H1 (cell line): Measurements from ENCODE around the gene CGNL1. TPM values are rescaled to one million over a fixed set of nuclear protein-coding genes. Genes with fewer than 3 reads are reported as not detected.

ENCODE experiments used
- CTCF ChIA-PET: fragments of 300-600 bp; sonication (Branson Sonifier 250); formaldehyde crosslinking; loops from one replicate; lab custom pipeline; 2021; ENCODE audit not compliant: partially characterized antibody; lab: Charles Lee
- POLR2A ChIA-PET: fragments of 300-600 bp; sonication (Branson Sonifier 250); formaldehyde crosslinking; loops from one replicate; lab custom pipeline; 2021; ENCODE audit warnings: inconsistent platforms; ENCODE audit not compliant: partially characterized antibody; lab: Charles Lee
- DNase-seq, 2 experiments: peaks; one replicate each; pipeline versions ENCODE4 v3.0.0 to v3.0.0-alpha.2; 2010 to 2022; ENCODE audit warnings: low spot score in 2 of 2, low read depth in 1 of 2, mixed read lengths in 1 of 2
- FAIRE-seq: peaks from 2 replicates; lab custom pipeline; 2011; peaks lifted over from hg19 to GRCh38; lab: Jason Lieb, UNC
- H2AFZ ChIP-seq: 2 replicates; pipeline ENCODE4 v1.8.1; 2012; ENCODE audit warnings: low read length, inconsistent platforms
- H2AK5ac ChIP-seq: 2 replicates; pipeline ENCODE4 v1.6.1; 2013; ENCODE audit warnings: low read depth, low read length
- H2BK120ac ChIP-seq: replicated peaks from 2 replicates; pipeline ENCODE3; 2013; ENCODE audit warnings: low read depth, low read length, inconsistent platforms
- H2BK12ac ChIP-seq: 2 replicates; pipeline ENCODE4 v1.6.1; 2013; ENCODE audit warnings: low read depth, low read length
- H2BK15ac ChIP-seq: 2 replicates; pipeline ENCODE4 v1.6.1; 2013; ENCODE audit warnings: low read length
- H2BK20ac ChIP-seq: 2 replicates; pipeline ENCODE4 v1.6.1; 2013; ENCODE audit warnings: low read length
- H2BK5ac ChIP-seq: 2 replicates; pipeline ENCODE4 v1.6.1; 2013; ENCODE audit warnings: low read depth, low read length
- H3K14ac ChIP-seq: 2 replicates; pipeline ENCODE4 v1.6.1; 2013; ENCODE audit warnings: inconsistent platforms; ENCODE audit not compliant: insufficient read length
- H3K18ac ChIP-seq: 2 replicates; pipeline ENCODE4 v1.6.1; 2013; ENCODE audit warnings: low read length; ENCODE audit errors: extremely low read depth
- H3K23ac ChIP-seq: 2 replicates; pipeline ENCODE4 v1.6.1; 2013; ENCODE audit warnings: inconsistent platforms; ENCODE audit not compliant: insufficient read length
- H3K23me2 ChIP-seq: 2 replicates; pipeline ENCODE4 v1.6.1; 2013; ENCODE audit warnings: low read depth, low read length
- H3K27ac ChIP-seq: 2 replicates; pipeline ENCODE4 v1.6.1; 2011; ENCODE audit warnings: low read depth, low read length, inconsistent platforms
- H3K27me3 ChIP-seq, 4 experiments: replicated peaks in 1 of 4; 1 replicate in 1 of 4; 2 replicates in 3 of 4; pipeline versions ENCODE4 v1.6.1 to v1.8.1; 2011 to 2013; ENCODE audit warnings: low read length in 3 of 4, mild to moderate bottlenecking in 3 of 4, inconsistent platforms in 2 of 4, mixed read lengths in 2 of 4, moderate library complexity in 1 of 4; ENCODE audit not compliant: control insufficient read depth in 3 of 4, insufficient read depth in 3 of 4; ENCODE audit errors: extremely low read depth in 1 of 4
- H3K36me3 ChIP-seq, 4 experiments: 2 replicates each; pipeline versions ENCODE4 v1.6.1 to v1.8.1; 2011 to 2013; ENCODE audit warnings: mild to moderate bottlenecking in 4 of 4, low read length in 3 of 4, moderate library complexity in 2 of 4, control low read depth in 1 of 4, inconsistent platforms in 1 of 4; ENCODE audit not compliant: insufficient read depth in 4 of 4, control insufficient read depth in 2 of 4
- H3K4ac ChIP-seq: replicated peaks from 2 replicates; pipeline ENCODE3; 2013; ENCODE audit warnings: low read length, low read depth, mixed read lengths, inconsistent platforms; ENCODE audit not compliant: insufficient read length
- H3K4me1 ChIP-seq, 4 experiments: replicated peaks in 1 of 4; 1 replicate in 1 of 4; 2 replicates in 3 of 4; pipeline versions ENCODE4 v1.6.1 to v1.8.1; 2011 to 2013; ENCODE audit warnings: low read length in 3 of 4, inconsistent platforms in 2 of 4, mixed read lengths in 1 of 4; ENCODE audit not compliant: insufficient read depth in 4 of 4, control insufficient read depth in 3 of 4
- H3K4me2 ChIP-seq, 2 experiments: 2 replicates each; pipeline versions ENCODE4 v1.6.1 to v1.8.1; 2011 to 2013; ENCODE audit warnings: low read depth in 2 of 2, low read length in 2 of 2, control low read depth in 1 of 2, inconsistent platforms in 1 of 2, mild to moderate bottlenecking in 1 of 2; ENCODE audit not compliant: insufficient read depth in 1 of 2
- H3K4me3 ChIP-seq, 4 experiments: fragments of 200-600, 300-600 bp in 1 of 4; sonication (generic), shearing (Covaris generic), sonication (Bioruptor Twin) in 1 of 4; 2 replicates each; pipeline versions ENCODE4 v1.5.1 to v1.8.1; 2011 to 2016; ENCODE audit warnings: low read length in 4 of 4, low read depth in 3 of 4, control low read depth in 2 of 4, inconsistent platforms in 2 of 4, mild to moderate bottlenecking in 2 of 4, mixed read lengths in 1 of 4, moderate library complexity in 1 of 4; ENCODE audit not compliant: insufficient read depth in 2 of 4; ENCODE audit errors: extremely low read depth in 1 of 4
- H3K56ac ChIP-seq: replicated peaks from 2 replicates; pipeline ENCODE3; 2013; ENCODE audit warnings: low read depth, mild to moderate bottlenecking, mixed read lengths, low read length, inconsistent platforms; ENCODE audit not compliant: insufficient read length
- H3K79me1 ChIP-seq: 2 replicates; pipeline ENCODE4 v1.6.1; 2013; ENCODE audit warnings: low read depth, low read length, control low read depth
- H3K79me2 ChIP-seq, 2 experiments: 2 replicates each; pipeline versions ENCODE4 v1.6.1 to v1.8.1; 2012 to 2013; ENCODE audit warnings: low read length in 2 of 2, mild to moderate bottlenecking in 2 of 2, inconsistent platforms in 1 of 2; ENCODE audit not compliant: insufficient read depth in 2 of 2, control insufficient read depth in 1 of 2
- H3K9ac ChIP-seq, 4 experiments: replicated peaks in 1 of 4; 1 replicate in 1 of 4; 2 replicates in 3 of 4; pipeline versions ENCODE4 v1.6.1 to v1.8.1; 2011 to 2013; ENCODE audit warnings: low read depth in 3 of 4, low read length in 3 of 4, control low read depth in 2 of 4, mild to moderate bottlenecking in 2 of 4, moderate library complexity in 2 of 4, inconsistent platforms in 1 of 4; ENCODE audit errors: extremely low read depth in 1 of 4
- H3K9me3 ChIP-seq, 2 experiments: 2 replicates each; pipeline versions ENCODE4 v1.6.1 to v1.8.1; 2012 to 2013; ENCODE audit warnings: mild to moderate bottlenecking in 2 of 2, moderate library complexity in 2 of 2, control low read depth in 1 of 2, inconsistent platforms in 1 of 2, low read depth in 1 of 2, low read length in 1 of 2, mixed read lengths in 1 of 2; ENCODE audit not compliant: insufficient read depth in 2 of 2
- H4K20me1 ChIP-seq, 2 experiments: replicated peaks in 1 of 2; 2 replicates each; pipeline versions ENCODE3 to v1.8.1; 2011 to 2013; ENCODE audit warnings: inconsistent platforms in 2 of 2, low read length in 2 of 2, mild to moderate bottlenecking in 1 of 2; ENCODE audit not compliant: insufficient read depth in 2 of 2, control insufficient read depth in 1 of 2
- H4K5ac ChIP-seq: 2 replicates; pipeline ENCODE4 v1.6.1; 2013; ENCODE audit warnings: low read length, low read depth, mixed read lengths, inconsistent platforms; ENCODE audit not compliant: insufficient read length
- H4K8ac ChIP-seq: 2 replicates; pipeline ENCODE4 v1.8.0; 2013; ENCODE audit warnings: mild to moderate bottlenecking, moderate library complexity, low read length, inconsistent platforms; ENCODE audit not compliant: insufficient read depth; ENCODE audit errors: extremely low read depth
- H4K91ac ChIP-seq: replicated peaks from 2 replicates; pipeline ENCODE3; 2013; ENCODE audit warnings: low read length, mixed read lengths, inconsistent platforms; ENCODE audit not compliant: insufficient read length
- BRCA1 ChIP-seq: IDR thresholded peaks from 2 replicates; pipeline ENCODE4 v1.6.1; 2012; ENCODE audit warnings: low read depth, low read length, improper control_type of control experiment
- CTCF ChIP-seq, 3 experiments: IDR thresholded peaks; 1 replicate in 2 of 3; 2 replicates in 1 of 3; pipeline versions ENCODE4 v1.5.1 to v1.6.1; 2011; ENCODE audit warnings: low read length in 3 of 3, mild to moderate bottlenecking in 3 of 3, inconsistent platforms in 2 of 3, low read depth in 1 of 3, moderate library complexity in 1 of 3; ENCODE audit not compliant: insufficient read depth in 1 of 3; ENCODE audit errors: control extremely low read depth in 1 of 3
- EZH2 ChIP-seq: fragments of 200-600 bp; sonication (generic); IDR thresholded peaks from 2 replicates; pipeline ENCODE4 v1.7.1; 2012; ENCODE audit warnings: low read depth, mild to moderate bottlenecking, moderate library complexity, low read length, inconsistent platforms; ENCODE audit not compliant: severe bottlenecking
- RXRA ChIP-seq: IDR thresholded peaks from 2 replicates; pipeline ENCODE4 v1.6.1; 2011; ENCODE audit warnings: low read depth, mild to moderate bottlenecking, low read length, moderate library complexity; ENCODE audit not compliant: insufficient read depth
- SRF ChIP-seq: IDR thresholded peaks from 2 replicates; pipeline ENCODE4 v1.6.1; 2011; ENCODE audit warnings: mild to moderate bottlenecking, low read depth, low read length, moderate library complexity
- TBP ChIP-seq: IDR thresholded peaks from 2 replicates; pipeline ENCODE4 v1.6.1; 2011; ENCODE audit warnings: low read depth, low read length, improper control_type of control experiment
- WGBS, 2 experiments: shearing (Covaris generic) in 1 of 2; methylation state at CpG; one replicate each; pipeline versions ENCODE4 v1.1.6 to v1.1.7; 2013 to 2015; ENCODE audit warnings: low lambda C conversion rate in 2 of 2, mixed read lengths in 2 of 2, inconsistent platforms in 1 of 2, low coverage in 1 of 2, missing lambda C conversion rate in 1 of 2; ENCODE audit not compliant: insufficient replicate concordance in 2 of 2, insufficient coverage in 1 of 2, insufficient read length in 1 of 2; ENCODE audit errors: extremely low coverage in 1 of 2, missing lambda C conversion rate in 1 of 2; 5-methylcytosine and 5-hydroxymethylcytosine counted together
- polyA plus RNA-seq, 7 experiments: library from polyadenylated mRNA; depleted of rRNA in 3 of 7; stranded (reverse) in 5 of 7; unstranded in 2 of 7; fragments of >200 nt in 5 of 7; fragments of 200-250 nt in 2 of 7; gene quantifications; 1 replicate in 5 of 7; 2 replicates in 1 of 7; 4 replicates in 1 of 7; pipeline versions ENCODE4 v1.2.1 to v1.2.3, GENCODE V29; 2011 to 2013; ENCODE audit warnings: missing spikeins in 2 of 7, mixed read lengths in 2 of 7
- total RNA-seq: library from RNA; stranded (reverse); fragmentation: NEBNext Ultra II Directional; extraction: Animal tissue kit (Norgen Biotek cat#: 25700); gene quantifications from 2 replicates; pipeline ENCODE4 v1.2.1, GENCODE V29; 2021
- TF ChIP-seq, protein P1 (sequence below): IDR thresholded peaks from 2 replicates; pipeline ENCODE4 v1.6.1; 2012; ENCODE audit warnings: low read length, inconsistent platforms

CGNL1 gene
- total and polyA plus RNA-seq, 2 of the 8 experiments (the other 6 are each of a cell fraction or from before 2014, with no cell fraction given), result 21.8 to 75.6 TPM

- H3K14ac ChIP-seq, result no peak overlapping the region
- no peaks in the 10 kb centered on the region for H3K27me3 ChIP-seq
- H2BK20ac ChIP-seq, result 0 out of 2 replicates have a peak overlapping the region, but pooled peaks have one; percentile 38
- H2AFZ ChIP-seq, result no peak overlapping the region
- H3K4me2 ChIP-seq, result no peak overlapping the region
- no peak overlapping the region for H3K9ac ChIP-seq
- H4K5ac ChIP-seq, result no peak overlapping the region
- H2BK5ac ChIP-seq, result 0 out of 2 replicates have a peak overlapping the region, but pooled peaks have one; percentile 47
- no peak for DNase-seq
- no peaks in the 10 kb centered on the region for H3K79me2 ChIP-seq
- H2BK120ac ChIP-seq, result no peak overlapping the region
- H3K4me1 ChIP-seq, result peaks cover 0 to 13% (median 5%) of the 10 kb centered on the region in 4 experiments; a peak in 6 of 7 replicates
- H3K9me3 ChIP-seq, result no peaks in the 10 kb centered on the region
- H3K4me3 ChIP-seq, result no peak overlapping the region
- FAIRE-seq, result no peak
- no peak overlapping the region for H4K8ac ChIP-seq
- no peak overlapping the region for H4K91ac ChIP-seq
- H4K20me1 ChIP-seq, result no peaks in the 10 kb centered on the region
- no peak overlapping the region for H2AK5ac ChIP-seq
- no peak overlapping the region for H3K27ac ChIP-seq
- no peak overlapping the region for H2BK12ac ChIP-seq
- H3K79me1 ChIP-seq, result no peaks in the 10 kb centered on the region
- no peak overlapping the region for H3K18ac ChIP-seq
- CTCF ChIA-PET, result interaction anchor here (0.5 to 4.0 kb wide), 26 partner anchors 9 to 513 kb away, joined by 3 to 18 read pairs (median 4); no protein-coding TSS in a partner anchor
- H3K56ac ChIP-seq, result no peak overlapping the region
- H3K23ac ChIP-seq, result no peak overlapping the region
- H3K23me2 ChIP-seq, result no peaks in the 10 kb centered on the region
- 79% methylated on average over 10 of the region's 10 CpGs; no CpG with 5 or more reads in 1 of the 2 experiments for WGBS, 2 experiments
- TF ChIP-seq TBP (no peak), EZH2 (no peak), CTCF (IDR thresholded peaks at IDR 0.05; ENCODE audit: control extremely low read depth in 1 of 3, insufficient read depth in 1 of 3, low read depth in 1 of 3, low read length in 3 of 3) (no peak), RXRA (no peak), SRF (no peak), BRCA1 (no peak)
- TF ChIP-seq, protein P1, sequence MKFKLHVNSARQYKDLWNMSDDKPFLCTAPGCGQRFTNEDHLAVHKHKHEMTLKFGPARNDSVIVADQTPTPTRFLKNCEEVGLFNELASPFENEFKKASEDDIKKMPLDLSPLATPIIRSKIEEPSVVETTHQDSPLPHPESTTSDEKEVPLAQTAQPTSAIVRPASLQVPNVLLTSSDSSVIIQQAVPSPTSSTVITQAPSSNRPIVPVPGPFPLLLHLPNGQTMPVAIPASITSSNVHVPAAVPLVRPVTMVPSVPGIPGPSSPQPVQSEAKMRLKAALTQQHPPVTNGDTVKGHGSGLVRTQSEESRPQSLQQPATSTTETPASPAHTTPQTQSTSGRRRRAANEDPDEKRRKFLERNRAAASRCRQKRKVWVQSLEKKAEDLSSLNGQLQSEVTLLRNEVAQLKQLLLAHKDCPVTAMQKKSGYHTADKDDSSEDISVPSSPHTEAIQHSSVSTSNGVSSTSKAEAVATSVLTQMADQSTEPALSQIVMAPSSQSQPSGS, result no peak
- no peak overlapping the region for H2BK15ac ChIP-seq
- H3K4ac ChIP-seq, result no peak overlapping the region
- H3K36me3 ChIP-seq, result peaks cover 5 to 20% (median 12%) of the 10 kb centered on the region in 4 experiments; a peak in 6 of 8 replicates
- POLR2A ChIA-PET, result interaction anchor here (0.8 to 1.3 kb wide), 3 partner anchors 14 to 150 kb away, joined by 3 read pairs; no protein-coding TSS in a partner anchor
Measured at GRCh38 chr15:57554063-57554811, 177.9 kb downstream of the CGNL1 start.
